HFFc6 (cell line): Measurements from ENCODE around the gene ZDHHC16. TPM values are rescaled to one million over a fixed set of nuclear protein-coding genes. Genes with fewer than 3 reads are reported as not detected.

ENCODE experiments used
- DNase-seq: peaks from one replicate; pipeline ENCODE4 v3.0.0-alpha.2; 2018
- H3K27ac Mint-ChIP-seq: 2 replicates; pipeline ENCODE4 v1.8.0; 2020; ENCODE audit warnings: mild to moderate bottlenecking, mixed read lengths
- H3K27me3 Mint-ChIP-seq: 2 replicates; pipeline ENCODE4 v1.8.0; 2021; ENCODE audit warnings: mild to moderate bottlenecking, moderate library complexity, mixed read lengths; ENCODE audit not compliant: insufficient read depth
- H3K36me3 Mint-ChIP-seq: 2 replicates; pipeline ENCODE4 v1.8.0; 2021; ENCODE audit warnings: low read depth, mixed read lengths
- H3K4me1 Mint-ChIP-seq: 2 replicates; pipeline ENCODE4 v1.8.0; 2020; ENCODE audit warnings: low read depth, mixed read lengths
- H3K4me3 Mint-ChIP-seq: 2 replicates; pipeline ENCODE4 v1.8.0; 2020; ENCODE audit warnings: mild to moderate bottlenecking, moderate library complexity, mixed read lengths
- H3K9me3 Mint-ChIP-seq: 2 replicates; pipeline ENCODE4 v1.8.0; 2020; ENCODE audit warnings: mild to moderate bottlenecking, mixed read lengths
- CTCF ChIP-seq: fragments of 200-600 bp; sonication (generic); IDR thresholded peaks from 2 replicates; pipeline ENCODE4 v1.5.0; 2021; ENCODE audit warnings: antibody characterized with exemption, mild to moderate bottlenecking
- total RNA-seq, 6 experiments: library from RNA; stranded (reverse); fragmentation: NEBNext Ultra II Directional; extraction: Animal tissue kit (Norgen Biotek cat#: 25700); gene quantifications; 2 replicates in 1 of 6; 3 replicates in 5 of 6; pipeline ENCODE4 v1.2.3, GENCODE V29; 2021

The ZDHHC16 gene
- total RNA-seq, 6 experiments from 2014 or later, result 60.7 to 64.9 (median 63.1) TPM

- Mint-ChIP-seq H3K27me3 (no peaks in the 10 kb centered on the region; the same call in 1 of the 2 replicates), H3K36me3 (peaks cover 18% of the 10 kb centered on the region; the same call in 1 of the 2 replicates), H3K27ac (peak overlapping the region; percentile 18; the same call in 1 of the 2 replicates), H3K4me3 (no peak overlapping the region), H3K4me1 (peaks cover 6% of the 10 kb centered on the region), H3K9me3 (no peaks in the 10 kb centered on the region)
- no peak for TF ChIP-seq CTCF
- no peak for DNase-seq
Measured at GRCh38 chr10:97435211-97435610, 10.8 kb upstream of the ZDHHC16 start.

- H3K27me3 Mint-ChIP-seq, result peaks cover 7% of the 10 kb centered on the region
- peaks cover 26% of the 10 kb centered on the region for H3K4me1 Mint-ChIP-seq
- no peak overlapping the region for H3K27ac Mint-ChIP-seq
- no peak overlapping the region for H3K4me3 Mint-ChIP-seq
- no peaks in the 10 kb centered on the region; the same call in 1 of the 2 replicates for H3K9me3 Mint-ChIP-seq
- peaks cover 20% of the 10 kb centered on the region for H3K36me3 Mint-ChIP-seq
- TF ChIP-seq CTCF, result no peak
- no peak for DNase-seq
Measured at GRCh38 chr10:97442277-97442676, 3.7 kb upstream of the ZDHHC16 start.

- H3K27ac Mint-ChIP-seq, result no peak overlapping the region
Measured at GRCh38 chr10:97444212-97444611, 1.8 kb upstream of the ZDHHC16 start.

GRCh38 chr10:97445357-97445721 is 636 bp upstream of the ZDHHC16 start:
- Mint-ChIP-seq H3K27ac (peak overlapping the region; percentile 62), H3K9me3 (no peaks in the 10 kb centered on the region; the same call in 1 of the 2 replicates), H3K4me3 (peak overlapping the region; percentile 94), H3K36me3 (peaks cover 18% of the 10 kb centered on the region), H3K4me1 (peaks cover 38% of the 10 kb centered on the region), H3K27me3 (peaks cover 11% of the 10 kb centered on the region)
- no peak for DNase-seq
- TF ChIP-seq CTCF, result no peak

More at GRCh38 chr10:97444212-97444611, 1.8 kb upstream of the ZDHHC16 start:
- DNase-seq, result no peak
- peaks cover 37% of the 10 kb centered on the region for H3K4me1 Mint-ChIP-seq
- peaks cover 11% of the 10 kb centered on the region for H3K27me3 Mint-ChIP-seq
- H3K36me3 Mint-ChIP-seq, result peaks cover 22% of the 10 kb centered on the region
- no peaks in the 10 kb centered on the region; the same call in 1 of the 2 replicates for H3K9me3 Mint-ChIP-seq
- no peak for TF ChIP-seq CTCF
- no peak overlapping the region; the same call in 1 of the 2 replicates for H3K4me3 Mint-ChIP-seq

GRCh38 chr10:97450828-97451227 is 4.9 kb downstream of the ZDHHC16 start:
- Mint-ChIP-seq H3K4me1 (peaks cover 46% of the 10 kb centered on the region), H3K36me3 (peaks cover 28% of the 10 kb centered on the region), H3K27ac (peak overlapping the region; percentile 60; the same call in 1 of the 2 replicates), H3K9me3 (no peaks in the 10 kb centered on the region; the same call in 1 of the 2 replicates), H3K27me3 (peaks cover 23% of the 10 kb centered on the region), H3K4me3 (no peak overlapping the region; the same call in 1 of the 2 replicates)
- DNase-seq, result no peak
- no peak for TF ChIP-seq CTCF

- Mint-ChIP-seq H3K4me3 (no peak overlapping the region), H3K36me3 (peaks cover 28% of the 10 kb centered on the region), H3K27ac (no peak overlapping the region), H3K27me3 (peaks cover 21% of the 10 kb centered on the region), H3K9me3 (no peaks in the 10 kb centered on the region; the same call in 1 of the 2 replicates), H3K4me1 (peaks cover 46% of the 10 kb centered on the region)
- no peak for DNase-seq
- no peak for TF ChIP-seq CTCF
Measured at GRCh38 chr10:97451605-97452004, 5.6 kb downstream of the ZDHHC16 start.
